PFSK-1 (cell line): Measurements from ENCODE around the gene SAMD4A.

Experiments
- POLR2AphosphoS5 ChIP-seq: IDR thresholded peaks from 2 replicates; pipeline ENCODE4 v1.6.1; 2012; ENCODE audit warnings: low read depth, mild to moderate bottlenecking, control low read depth, low read length, moderate library complexity
- SIN3A ChIP-seq: IDR thresholded peaks from 2 replicates; pipeline ENCODE4 v1.6.1; 2012; ENCODE audit warnings: mild to moderate bottlenecking, low read length, moderate library complexity, borderline replicate concordance; ENCODE audit not compliant: insufficient read depth

- TF ChIP-seq POLR2AphosphoS5 (no peak), SIN3A (no peak)
Measured at GRCh38 chr14:54719406-54719805, 152.5 kb downstream of the SAMD4A start.
